Activated CD4-positive, alpha-beta memory T cell treated with anti-CD3 and anti-CD28 coated beads, Interleukin-2, amount 10 ng/mL, durations not matched to agents 7 days and 5 days (primary cell): ENCODE data around the gene DOC2A. TPM values are rescaled to one million over a fixed set of nuclear protein-coding genes. Genes with fewer than 3 reads are reported as not detected.
"Not testable (repeated sequence)": the region's sequence is repeated elsewhere in the genome, so short reads cannot be mapped to it uniquely, and the experiment has no call there.

Source experiments
- CTCF ChIA-PET: fragments of 350-600 bp; sonication (Branson Sonifier 250); formaldehyde crosslinking; loops from one replicate; lab custom pipeline; 2021; ENCODE audit warnings: antibody characterized with exemption, inconsistent platforms; lab: Charles Lee
- POLR2A ChIA-PET: fragments of 350-600 bp; sonication (Branson Sonifier 250); formaldehyde crosslinking; loops from one replicate; lab custom pipeline; 2021; ENCODE audit warnings: antibody characterized with exemption; lab: Charles Lee
- DNase-seq: peaks from one replicate; pipeline ENCODE4 v3.0.0-alpha.2; 2020
- H3K27ac Mint-ChIP-seq: one replicate; pipeline ENCODE4 v1.8.0; 2021; ENCODE audit warnings: mild to moderate bottlenecking, mixed read lengths
- H3K27me3 Mint-ChIP-seq: one replicate; pipeline ENCODE4 v1.8.0; 2021; ENCODE audit warnings: mixed read lengths
- H3K36me3 Mint-ChIP-seq: one replicate; pipeline ENCODE4 v1.8.0; 2021; ENCODE audit warnings: low read depth, mixed read lengths
- H3K4me1 Mint-ChIP-seq: one replicate; pipeline ENCODE4 v1.8.0; 2021; ENCODE audit warnings: mixed read lengths
- H3K4me3 Mint-ChIP-seq: one replicate; pipeline ENCODE4 v1.8.0; 2021; ENCODE audit warnings: mild to moderate bottlenecking, mixed read lengths
- H3K9me3 Mint-ChIP-seq: one replicate; pipeline ENCODE4 v1.8.0; 2021; ENCODE audit warnings: mixed read lengths
- total RNA-seq, 2 experiments: library from RNA; stranded (reverse); gene quantifications; one replicate each; pipeline ENCODE4 v1.2.3, GENCODE V29; 2021

DOC2A gene
- total RNA-seq, 2 experiments from 2014 or later, result not detected

DNA sequence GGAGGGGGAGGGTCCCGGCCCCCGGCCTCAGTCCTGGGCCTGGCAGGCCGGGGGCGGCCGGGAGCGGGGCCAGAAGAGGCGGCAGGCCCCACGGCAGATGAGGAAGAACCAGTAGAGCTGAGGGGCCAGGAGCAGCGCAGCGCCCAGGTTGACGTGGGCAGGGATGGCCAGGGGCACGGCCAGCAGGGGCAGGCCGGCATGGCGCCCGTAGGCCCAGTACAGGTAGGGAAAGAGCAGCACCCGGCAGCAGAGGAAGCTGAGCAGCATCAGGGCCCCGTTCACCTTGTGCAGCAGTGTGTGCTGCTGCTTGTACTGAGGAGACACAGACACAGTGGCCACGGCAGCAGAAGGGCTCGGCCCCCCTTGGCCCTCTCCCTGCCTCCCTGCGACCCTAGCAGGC lies 14.3 kb upstream of the DOC2A start:
- ChIA-PET CTCF (no interaction called here), POLR2A (no interaction called here)
- Mint-ChIP-seq H3K4me3 (no peak overlapping the region), H3K36me3 (no peaks in the 10 kb centered on the region), H3K4me1 (peaks cover 15% of the 10 kb centered on the region), H3K27me3 (peaks cover 46% of the 10 kb centered on the region), H3K9me3 (no peaks in the 10 kb centered on the region), H3K27ac (no peak overlapping the region)
- no peak for DNase-seq

DNA sequence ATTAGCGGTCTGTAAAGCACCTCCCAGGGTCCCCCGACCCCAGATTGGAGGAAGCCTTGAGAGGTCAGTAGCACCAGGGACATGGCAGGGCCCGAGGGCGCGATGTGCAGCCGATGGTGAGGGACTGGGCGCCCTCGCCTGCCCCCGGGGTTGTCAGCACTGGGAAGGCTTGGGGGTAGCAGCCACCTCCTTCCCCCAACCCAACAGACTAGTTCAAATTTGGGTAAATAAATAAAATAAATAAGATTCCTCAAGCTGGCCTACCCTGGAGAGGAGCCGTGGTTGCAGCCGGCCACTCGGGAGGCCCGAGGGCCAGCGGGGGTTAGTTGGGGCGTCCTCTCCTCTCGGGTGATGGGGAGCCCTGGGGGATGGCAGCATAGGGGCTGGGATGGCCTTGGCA lies 13.6 kb upstream of the DOC2A start:
- H3K27ac Mint-ChIP-seq, result no peak overlapping the region
- no peaks in the 10 kb centered on the region for H3K36me3 Mint-ChIP-seq
- ChIA-PET CTCF (no interaction called here), POLR2A (no interaction called here)
- H3K27me3 Mint-ChIP-seq, result peaks cover 39% of the 10 kb centered on the region
- DNase-seq, result no peak
- H3K4me1 Mint-ChIP-seq, result peaks cover 13% of the 10 kb centered on the region
- no peak overlapping the region for H3K4me3 Mint-ChIP-seq
- H3K9me3 Mint-ChIP-seq, result no peaks in the 10 kb centered on the region

DNA sequence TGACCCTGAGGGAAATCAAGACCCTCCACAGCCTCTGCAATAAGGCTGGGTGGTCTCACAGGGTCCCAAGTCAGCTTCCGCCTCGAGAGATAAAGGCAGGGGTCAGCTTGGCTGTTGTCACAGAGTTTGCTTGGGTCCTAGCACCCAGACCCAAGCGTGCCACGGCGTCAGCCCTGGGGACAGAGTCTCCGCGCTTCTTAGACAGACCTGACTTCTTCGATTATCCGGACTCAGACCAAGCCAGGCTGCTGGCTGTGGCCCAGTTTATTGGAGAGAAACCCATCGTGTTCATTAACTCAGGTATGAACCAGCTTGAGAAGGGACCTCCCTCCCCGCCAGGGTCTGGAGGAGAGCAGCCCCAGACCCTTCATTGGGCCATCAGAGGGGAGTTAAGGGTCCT lies 12.8 kb upstream of the DOC2A start:
- Mint-ChIP-seq H3K27ac (no peak overlapping the region), H3K4me3 (no peak overlapping the region), H3K9me3 (no peaks in the 10 kb centered on the region), H3K27me3 (peaks cover 36% of the 10 kb centered on the region), H3K36me3 (no peaks in the 10 kb centered on the region), H3K4me1 (peaks cover 13% of the 10 kb centered on the region)
- ChIA-PET CTCF (no interaction called here), POLR2A (interaction anchor here (1.0 kb wide), 2 partner anchors 9 to 203 kb away, joined by 3 to 5 read pairs; partner anchors contain the start of gene MVP)
- no peak for DNase-seq

- no peaks in the 10 kb centered on the region for H3K36me3 Mint-ChIP-seq
- no peak for DNase-seq
- H3K9me3 Mint-ChIP-seq, result no peaks in the 10 kb centered on the region
- H3K27me3 Mint-ChIP-seq, result peaks cover 32% of the 10 kb centered on the region
- peaks cover 13% of the 10 kb centered on the region for H3K4me1 Mint-ChIP-seq
- H3K4me3 Mint-ChIP-seq, result no peak within 1 kb of the TSS
- ChIA-PET CTCF (interaction anchor here (0.6 to 1.2 kb wide), 2 partner anchors 10 to 97 kb away, joined by 3 to 5 read pairs; partner anchors contain the start of gene KCTD13), POLR2A (interaction anchor here (1.0 kb wide), 2 partner anchors 9 to 202 kb away, joined by 3 to 5 read pairs; partner anchors contain the start of gene MVP)
- H3K27ac Mint-ChIP-seq, result no peak within 1 kb of the TSS
These were observed 12.1 kb upstream of the DOC2A start, which contains the start of gene C16orf92 for GRCh38 chr16:30022887-30023286. C16orf92 (plus strand) TSS chr16:30023198; CDS start chr16:30023341, 143 bp downstream.

DNA sequence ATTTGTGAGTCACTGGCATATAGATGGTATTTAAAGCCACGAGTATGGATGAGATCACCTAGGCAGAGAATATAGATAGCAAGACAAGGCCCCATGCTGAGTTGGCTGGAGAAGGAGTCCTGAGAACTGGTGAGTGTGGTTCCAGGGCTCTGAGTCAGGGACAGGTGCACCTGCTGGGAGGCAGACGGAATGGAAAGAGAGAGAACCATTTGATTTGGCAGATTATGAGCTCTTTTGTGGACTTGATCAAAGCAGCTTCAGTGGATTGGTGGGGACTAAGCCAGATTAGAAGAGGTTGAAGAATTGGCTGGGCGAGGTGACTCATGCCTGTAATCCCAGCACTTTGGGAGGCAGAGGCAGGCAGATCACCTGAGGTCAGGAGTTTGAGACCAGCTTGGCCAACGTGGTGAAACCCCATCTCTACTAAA lies 7.9 kb upstream of the DOC2A start:
- Mint-ChIP-seq H3K27ac (no peak overlapping the region), H3K27me3 (peaks cover 18% of the 10 kb centered on the region), H3K9me3 (no peaks in the 10 kb centered on the region), H3K4me1 (peaks cover 13% of the 10 kb centered on the region), H3K4me3 (no peak overlapping the region), H3K36me3 (no peaks in the 10 kb centered on the region)
- POLR2A ChIA-PET, result no interaction called here
- no peak for DNase-seq
- CTCF ChIA-PET, result interaction anchor here (1.2 to 2.9 kb wide), 4 partner anchors 13 to 318 kb away, joined by 3 to 8 read pairs (median 4); no protein-coding TSS in a partner anchor

- peaks cover 13% of the 10 kb centered on the region for H3K4me1 Mint-ChIP-seq
- H3K9me3 Mint-ChIP-seq, H3K36me3 Mint-ChIP-seq, H3K4me3 Mint-ChIP-seq, H3K27ac Mint-ChIP-seq, POLR2A ChIA-PET, DNase-seq: not testable (repeated sequence)
- peaks cover 17% of the 10 kb centered on the region for H3K27me3 Mint-ChIP-seq
- CTCF ChIA-PET, result interaction anchor here (0.6 to 2.9 kb wide), 5 partner anchors 15 to 553 kb away, joined by 3 to 8 read pairs (median 3); partner anchors contain the start of gene ZNF688
These were observed 7.1 kb upstream of the DOC2A start for GRCh38 chr16:30017937-30018336.

DNA sequence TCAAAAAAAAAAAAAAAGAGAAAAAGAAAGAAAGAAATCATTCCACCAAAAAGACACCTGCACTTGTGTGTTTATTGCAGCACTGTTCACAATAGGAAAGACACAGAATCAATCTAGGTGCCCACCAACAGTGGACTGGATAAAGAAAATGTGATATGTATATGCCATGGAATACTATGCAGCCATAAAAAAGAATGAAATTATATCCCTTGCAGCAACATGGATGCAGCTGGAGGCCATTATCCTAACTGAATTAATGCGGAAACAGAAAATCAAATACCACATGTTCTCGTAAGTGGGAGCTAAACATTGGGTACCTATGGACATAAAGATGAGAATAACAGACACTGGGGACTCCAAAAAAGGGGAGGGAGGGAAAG lies 6.4 kb upstream of the DOC2A start:
- peaks cover 13% of the 10 kb centered on the region for H3K4me1 Mint-ChIP-seq
- H3K27ac Mint-ChIP-seq, result no peak overlapping the region
- POLR2A ChIA-PET, result no interaction called here
- peaks cover 20% of the 10 kb centered on the region for H3K27me3 Mint-ChIP-seq
- no peaks in the 10 kb centered on the region for H3K36me3 Mint-ChIP-seq
- no peak overlapping the region for H3K4me3 Mint-ChIP-seq
- no peak for DNase-seq
- no peaks in the 10 kb centered on the region for H3K9me3 Mint-ChIP-seq
- CTCF ChIA-PET, result interaction anchor here (1.2 to 2.9 kb wide), 2 partner anchors 15 to 315 kb away, joined by 3 to 8 read pairs; no protein-coding TSS in a partner anchor

- no peak overlapping the region for H3K4me3 Mint-ChIP-seq
- H3K27me3 Mint-ChIP-seq, result peaks cover 26% of the 10 kb centered on the region
- peaks cover 3% of the 10 kb centered on the region for H3K36me3 Mint-ChIP-seq
- peaks cover 15% of the 10 kb centered on the region for H3K4me1 Mint-ChIP-seq
- H3K27ac Mint-ChIP-seq, result no peak overlapping the region
- ChIA-PET POLR2A (no interaction called here), CTCF (interaction anchor here (1.2 to 2.9 kb wide), 2 partner anchors 16 to 315 kb away, joined by 3 to 8 read pairs; no protein-coding TSS in a partner anchor)
- H3K9me3 Mint-ChIP-seq, result no peaks in the 10 kb centered on the region
- no peak for DNase-seq
These were observed 5.9 kb upstream of the DOC2A start for GRCh38 chr16:30016555-30017276.

GRCh38 chr16:30015450-30015849 lies 4.6 kb upstream of the DOC2A start:
- peaks cover 24% of the 10 kb centered on the region for H3K27me3 Mint-ChIP-seq
- CTCF ChIA-PET, H3K36me3 Mint-ChIP-seq, H3K4me3 Mint-ChIP-seq, DNase-seq, H3K27ac Mint-ChIP-seq, POLR2A ChIA-PET, H3K9me3 Mint-ChIP-seq, H3K4me1 Mint-ChIP-seq: not testable (repeated sequence)

GRCh38 chr16:30012598-30012997 lies 1.8 kb upstream of the DOC2A start:
- POLR2A ChIA-PET, H3K4me1 Mint-ChIP-seq, H3K36me3 Mint-ChIP-seq, H3K27ac Mint-ChIP-seq, H3K4me3 Mint-ChIP-seq, DNase-seq, H3K9me3 Mint-ChIP-seq: not testable (repeated sequence)
- CTCF ChIA-PET, result interaction anchor here (0.7 kb wide), 1 partner anchor 34 kb away, joined by 4 read pairs; no protein-coding TSS in a partner anchor
- peaks cover 35% of the 10 kb centered on the region for H3K27me3 Mint-ChIP-seq

- Mint-ChIP-seq H3K27ac (no peak overlapping the region), H3K4me1 (peaks cover 8% of the 10 kb centered on the region), H3K9me3 (no peaks in the 10 kb centered on the region), H3K36me3 (peaks cover 3% of the 10 kb centered on the region), H3K4me3 (peak overlapping the region; percentile 71), H3K27me3 (peaks cover 35% of the 10 kb centered on the region)
- no peak for DNase-seq
- ChIA-PET POLR2A (no interaction called here), CTCF (interaction anchor here (0.7 kb wide), 1 partner anchor 33 kb away, joined by 4 read pairs; no protein-coding TSS in a partner anchor)
These were observed 1.1 kb upstream of the DOC2A start for GRCh38 chr16:30011714-30012504.

DNA sequence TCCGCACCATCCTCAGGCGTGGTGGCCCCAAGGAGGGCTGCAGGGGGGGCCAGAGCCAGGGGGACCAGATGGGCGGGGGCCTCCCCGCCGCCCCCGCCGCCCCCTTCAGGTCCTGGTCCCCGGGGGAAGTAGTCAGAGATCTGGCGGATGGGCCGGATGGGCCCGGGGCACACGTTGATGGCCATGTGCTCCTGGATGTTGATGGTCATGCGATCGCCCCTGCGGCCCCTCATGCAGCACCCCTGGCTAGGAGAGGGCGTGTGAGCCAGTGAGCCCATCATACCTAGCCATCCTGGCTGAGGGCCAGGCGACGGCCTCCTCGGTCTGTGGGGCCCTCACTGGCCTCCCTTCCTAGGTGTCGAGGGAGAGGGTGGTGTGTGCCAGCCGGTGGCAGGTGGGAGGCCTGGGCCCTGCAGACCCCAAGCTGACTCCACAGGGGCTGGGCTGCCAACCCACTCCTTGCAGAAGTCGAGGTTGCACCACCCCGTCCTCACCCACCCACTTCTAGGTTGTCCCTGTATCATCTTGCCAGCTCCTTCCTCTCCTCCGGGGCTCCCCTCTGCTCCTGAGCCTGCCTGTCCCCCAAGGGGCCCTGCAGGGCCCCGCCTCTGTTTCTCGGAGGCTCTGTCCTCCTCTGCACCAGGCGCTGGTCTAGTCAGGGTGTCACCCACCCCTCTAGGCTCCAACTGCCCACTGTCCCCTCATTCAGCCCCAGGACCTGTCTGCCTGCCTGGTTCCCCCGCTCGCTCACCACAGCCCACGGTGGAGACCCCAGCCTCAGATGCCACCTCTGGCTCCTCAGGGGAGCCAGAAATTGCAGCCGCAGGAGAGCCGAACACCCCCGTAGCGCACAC lies 610 bp downstream of the DOC2A start:
- peaks cover 3% of the 10 kb centered on the region for H3K36me3 Mint-ChIP-seq
- no peaks in the 10 kb centered on the region for H3K9me3 Mint-ChIP-seq
- H3K4me3 Mint-ChIP-seq, result peak overlapping the region; percentile 47
- CTCF ChIA-PET, result interaction anchor here (1.1 kb wide), 1 partner anchor 162 kb away, joined by 4 read pairs; no protein-coding TSS in a partner anchor
- H3K27ac Mint-ChIP-seq, result no peak overlapping the region
- H3K4me1 Mint-ChIP-seq, result peaks cover 8% of the 10 kb centered on the region
- peaks cover 35% of the 10 kb centered on the region for H3K27me3 Mint-ChIP-seq
- DNase-seq, result no peak
- POLR2A ChIA-PET, result interaction anchor here (1.0 to 2.1 kb wide), 2 partner anchors 37 to 203 kb away, joined by 3 to 4 read pairs; partner anchors contain the start of gene TAOK2
